Osteocyte (in vitro differentiated cells): ENCODE data around the gene RUNX2. TPM values are rescaled to one million over a fixed set of nuclear protein-coding genes. Genes with fewer than 3 reads are reported as not detected.

Experiments
- DNase-seq: peaks from one replicate; pipeline ENCODE4 v3.0.0; 2021; ENCODE audit warnings: mixed read lengths; ENCODE audit not compliant: unreplicated experiment; ENCODE audit errors: extremely low spot score
- H3K27ac Mint-ChIP-seq: one replicate; pipeline ENCODE4 v1.8.0; 2021; ENCODE audit warnings: mild to moderate bottlenecking, mixed read lengths; ENCODE audit not compliant: unreplicated experiment
- H3K27me3 Mint-ChIP-seq: one replicate; pipeline ENCODE4 v1.8.0; 2021; ENCODE audit warnings: mixed read lengths; ENCODE audit not compliant: unreplicated experiment
- H3K36me3 Mint-ChIP-seq: one replicate; pipeline ENCODE4 v1.8.0; 2021; ENCODE audit warnings: mixed read lengths; ENCODE audit not compliant: unreplicated experiment
- H3K4me1 Mint-ChIP-seq: one replicate; pipeline ENCODE4 v1.8.0; 2021; ENCODE audit warnings: mixed read lengths; ENCODE audit not compliant: unreplicated experiment
- H3K4me3 Mint-ChIP-seq: one replicate; pipeline ENCODE4 v1.8.0; 2021; ENCODE audit warnings: mild to moderate bottlenecking, moderate library complexity, mixed read lengths; ENCODE audit not compliant: unreplicated experiment
- H3K9me3 Mint-ChIP-seq: one replicate; pipeline ENCODE4 v1.8.0; 2021; ENCODE audit warnings: mixed read lengths; ENCODE audit not compliant: unreplicated experiment
- CTCF ChIP-seq: fragments of 200-600 bp; sonication (generic); IDR thresholded peaks from 2 replicates; pipeline ENCODE4 v1.5.0; 2021; ENCODE audit warnings: antibody characterized with exemption, mild to moderate bottlenecking, moderate library complexity
- total RNA-seq: library from RNA; stranded (reverse); gene quantifications from 2 replicates; pipeline ENCODE4 v1.2.1, GENCODE V29; 2021

RUNX2 gene
- total RNA-seq, 1 donor from 2014 or later = 28.1 TPM

DNA sequence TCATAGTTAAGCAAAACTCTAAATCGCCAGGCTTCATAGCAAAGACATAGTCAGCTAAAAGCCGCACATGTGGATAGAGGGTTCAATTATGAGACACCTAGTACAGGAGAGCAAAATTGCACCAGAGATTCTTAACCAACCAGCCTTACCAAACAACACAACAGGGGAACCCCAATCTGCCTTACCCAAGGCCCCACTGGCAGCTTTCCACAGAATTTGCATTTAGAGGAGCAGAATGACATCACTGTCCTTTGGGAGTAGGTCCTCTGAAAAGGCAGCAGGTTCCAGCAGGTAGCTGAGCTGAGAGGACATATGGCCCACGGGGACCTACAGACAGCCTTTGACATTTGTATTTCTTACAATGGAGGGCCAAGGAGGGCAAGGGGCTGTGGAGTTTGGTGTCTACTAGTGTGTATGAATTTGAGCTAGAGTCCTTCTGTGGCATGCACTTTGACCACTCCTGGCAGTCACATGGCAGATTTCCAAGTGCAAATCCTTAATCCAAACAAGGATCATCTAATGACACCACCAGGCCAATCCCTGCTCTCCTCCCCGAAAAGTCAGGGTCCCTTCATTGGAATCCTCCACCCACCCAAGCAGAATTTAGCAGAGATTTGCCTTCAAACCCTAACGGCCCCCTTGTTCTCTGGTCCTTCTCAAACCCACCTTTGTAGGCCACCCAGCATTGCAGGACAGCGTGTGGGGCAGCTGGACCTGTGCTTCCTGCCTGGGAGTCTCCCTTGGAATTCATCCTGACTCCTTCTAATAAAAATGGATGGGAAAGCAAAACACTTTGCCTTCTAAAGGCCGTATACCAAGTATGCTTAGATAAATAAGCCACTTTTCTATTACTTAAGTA lies 220.8 kb downstream of the RUNX2 start:
- Mint-ChIP-seq H3K4me3 (no peak overlapping the region), H3K27me3 (no peaks in the 10 kb centered on the region), H3K36me3 (peaks cover 19% of the 10 kb centered on the region), H3K9me3 (no peaks in the 10 kb centered on the region), H3K4me1 (peaks cover 24% of the 10 kb centered on the region), H3K27ac (peak overlapping the region; percentile 62)
- no peak for TF ChIP-seq CTCF
- DNase-seq = no peak

DNA sequence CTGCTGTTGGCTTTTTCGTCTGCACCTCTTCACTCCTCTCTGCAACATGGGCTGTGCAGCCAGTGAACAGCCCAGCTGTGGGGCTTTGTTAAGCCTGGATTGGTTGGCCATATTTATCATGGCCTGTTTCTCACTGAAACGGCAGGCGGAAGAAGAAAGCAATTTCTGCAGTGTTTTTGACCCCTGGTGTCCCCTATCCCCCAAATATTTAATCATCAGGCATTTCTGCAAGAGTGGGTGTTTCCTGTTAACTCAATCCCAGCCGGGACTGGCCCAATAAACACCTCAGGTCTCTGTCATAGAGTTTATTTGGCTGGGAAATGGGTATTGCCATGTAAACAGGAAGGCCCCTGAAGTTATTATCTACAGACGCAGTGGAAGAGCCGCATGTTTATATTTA lies 224.4 kb downstream of the RUNX2 start:
- no peak overlapping the region for H3K27ac Mint-ChIP-seq
- peaks cover 10% of the 10 kb centered on the region for H3K36me3 Mint-ChIP-seq
- no peak for DNase-seq
- no peaks in the 10 kb centered on the region for H3K9me3 Mint-ChIP-seq
- no peaks in the 10 kb centered on the region for H3K27me3 Mint-ChIP-seq
- no peak overlapping the region for H3K4me3 Mint-ChIP-seq
- H3K4me1 Mint-ChIP-seq = peaks cover 61% of the 10 kb centered on the region
- TF ChIP-seq CTCF = no peak

- no peak for DNase-seq
- no peak overlapping the region for H3K27ac Mint-ChIP-seq
- no peaks in the 10 kb centered on the region for H3K27me3 Mint-ChIP-seq
- H3K4me3 Mint-ChIP-seq = no peak overlapping the region
- H3K4me1 Mint-ChIP-seq = peaks cover 59% of the 10 kb centered on the region
- H3K9me3 Mint-ChIP-seq = no peaks in the 10 kb centered on the region
- no peak for TF ChIP-seq CTCF
- no peaks in the 10 kb centered on the region for H3K36me3 Mint-ChIP-seq
Measured at GRCh38 chr6:45553730-45554344, 225.7 kb downstream of the RUNX2 start.

- peak overlapping the region; percentile 76 for H3K27ac Mint-ChIP-seq
- no peak for TF ChIP-seq CTCF
- H3K4me1 Mint-ChIP-seq = peaks cover 59% of the 10 kb centered on the region
- no peaks in the 10 kb centered on the region for H3K9me3 Mint-ChIP-seq
- H3K27me3 Mint-ChIP-seq = no peaks in the 10 kb centered on the region
- DNase-seq = no peak
- H3K36me3 Mint-ChIP-seq = no peaks in the 10 kb centered on the region
- H3K4me3 Mint-ChIP-seq = no peak overlapping the region
Measured at GRCh38 chr6:45554591-45554990, 226.5 kb downstream of the RUNX2 start.
